Kidney epithelial cell (primary cell): Measurements from ENCODE around the gene UVSSA. TPM values are rescaled to one million over a fixed set of nuclear protein-coding genes. Genes with fewer than 3 reads are reported as not detected.

ENCODE experiments used
- DNase-seq: peaks from one replicate; pipeline ENCODE4 v3.0.0-alpha.2; 2010; ENCODE audit warnings: low read depth
- H3K27me3 ChIP-seq: 2 replicates; pipeline ENCODE4 v1.6.0; 2011; ENCODE audit warnings: low read length; ENCODE audit not compliant: control insufficient read depth, insufficient read depth
- H3K36me3 ChIP-seq: 2 replicates; pipeline ENCODE4 v1.5.1; 2011; ENCODE audit warnings: low read length; ENCODE audit not compliant: control insufficient read depth, insufficient read depth
- H3K4me3 ChIP-seq: 2 replicates; pipeline ENCODE4 v1.5.1; 2011; ENCODE audit warnings: low read depth, mild to moderate bottlenecking, control low read depth, low read length
- total RNA-seq: library from RNA; depleted of rRNA; stranded (reverse); fragments of >200 nt; gene quantifications from 2 replicates; pipeline ENCODE4 v1.2.3, GENCODE V29; 2015
- TF ChIP-seq, protein P1 (sequence below): IDR thresholded peaks from 2 replicates; pipeline ENCODE4 v1.5.1; 2011; ENCODE audit warnings: mild to moderate bottlenecking, moderate library complexity, low read length, control low read depth, inconsistent platforms; ENCODE audit not compliant: insufficient read depth, poor library complexity, severe bottlenecking

Gene UVSSA
- total RNA-seq, 1 donor from 2014 or later: 13.0 TPM

DNA sequence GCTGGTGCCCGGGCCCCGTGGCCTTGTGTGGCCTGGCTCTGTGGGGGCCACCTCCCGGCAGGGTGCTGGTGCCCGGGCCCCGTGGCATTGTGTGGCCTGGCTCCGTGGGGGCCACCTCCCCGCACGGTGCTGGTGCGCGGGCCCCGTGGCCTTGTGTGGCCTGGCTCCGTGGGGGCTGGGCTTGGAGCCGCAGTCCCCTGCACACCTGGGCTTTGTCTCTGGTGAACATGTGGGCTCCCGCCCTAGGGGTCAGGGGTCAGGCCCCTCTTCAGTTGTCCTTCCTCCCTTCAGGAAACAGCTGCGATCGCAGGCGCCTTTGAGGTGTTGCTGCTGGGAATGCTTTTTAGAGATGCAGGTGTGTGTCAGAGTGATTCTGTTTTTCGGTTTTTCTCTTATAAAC lies 17.2 kb downstream of the UVSSA start:
- no peaks in the 10 kb centered on the region for H3K27me3 ChIP-seq
- no peaks in the 10 kb centered on the region for H3K36me3 ChIP-seq
- DNase-seq: no peak
- TF ChIP-seq, protein P1, sequence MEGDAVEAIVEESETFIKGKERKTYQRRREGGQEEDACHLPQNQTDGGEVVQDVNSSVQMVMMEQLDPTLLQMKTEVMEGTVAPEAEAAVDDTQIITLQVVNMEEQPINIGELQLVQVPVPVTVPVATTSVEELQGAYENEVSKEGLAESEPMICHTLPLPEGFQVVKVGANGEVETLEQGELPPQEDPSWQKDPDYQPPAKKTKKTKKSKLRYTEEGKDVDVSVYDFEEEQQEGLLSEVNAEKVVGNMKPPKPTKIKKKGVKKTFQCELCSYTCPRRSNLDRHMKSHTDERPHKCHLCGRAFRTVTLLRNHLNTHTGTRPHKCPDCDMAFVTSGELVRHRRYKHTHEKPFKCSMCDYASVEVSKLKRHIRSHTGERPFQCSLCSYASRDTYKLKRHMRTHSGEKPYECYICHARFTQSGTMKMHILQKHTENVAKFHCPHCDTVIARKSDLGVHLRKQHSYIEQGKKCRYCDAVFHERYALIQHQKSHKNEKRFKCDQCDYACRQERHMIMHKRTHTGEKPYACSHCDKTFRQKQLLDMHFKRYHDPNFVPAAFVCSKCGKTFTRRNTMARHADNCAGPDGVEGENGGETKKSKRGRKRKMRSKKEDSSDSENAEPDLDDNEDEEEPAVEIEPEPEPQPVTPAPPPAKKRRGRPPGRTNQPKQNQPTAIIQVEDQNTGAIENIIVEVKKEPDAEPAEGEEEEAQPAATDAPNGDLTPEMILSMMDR: no peak
- no peak overlapping the region for H3K4me3 ChIP-seq

DNA sequence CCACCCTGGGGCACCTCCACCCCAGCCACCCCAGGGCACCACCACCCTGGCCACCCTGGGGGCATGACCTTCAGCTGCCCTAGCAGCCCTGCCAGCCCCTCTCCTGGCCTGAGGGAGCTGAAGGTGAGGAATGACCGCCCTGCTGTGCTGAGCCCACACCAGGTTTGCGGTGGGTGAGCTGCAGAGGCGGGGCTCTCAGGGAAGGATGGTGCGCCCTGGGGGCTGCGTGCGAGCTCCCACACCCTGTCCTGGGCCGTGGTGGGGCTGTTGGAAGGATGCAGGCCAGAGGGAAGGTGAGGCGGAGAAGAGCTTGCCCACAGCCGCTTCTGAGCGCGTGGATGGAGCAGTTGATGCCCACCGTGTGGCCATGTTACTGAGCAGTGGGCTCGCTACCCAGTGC lies 17.7 kb downstream of the UVSSA start:
- no peaks in the 10 kb centered on the region for H3K27me3 ChIP-seq
- H3K36me3 ChIP-seq: no peaks in the 10 kb centered on the region
- TF ChIP-seq, protein P1: no peak
- no peak for DNase-seq
- H3K4me3 ChIP-seq: no peak overlapping the region

DNA sequence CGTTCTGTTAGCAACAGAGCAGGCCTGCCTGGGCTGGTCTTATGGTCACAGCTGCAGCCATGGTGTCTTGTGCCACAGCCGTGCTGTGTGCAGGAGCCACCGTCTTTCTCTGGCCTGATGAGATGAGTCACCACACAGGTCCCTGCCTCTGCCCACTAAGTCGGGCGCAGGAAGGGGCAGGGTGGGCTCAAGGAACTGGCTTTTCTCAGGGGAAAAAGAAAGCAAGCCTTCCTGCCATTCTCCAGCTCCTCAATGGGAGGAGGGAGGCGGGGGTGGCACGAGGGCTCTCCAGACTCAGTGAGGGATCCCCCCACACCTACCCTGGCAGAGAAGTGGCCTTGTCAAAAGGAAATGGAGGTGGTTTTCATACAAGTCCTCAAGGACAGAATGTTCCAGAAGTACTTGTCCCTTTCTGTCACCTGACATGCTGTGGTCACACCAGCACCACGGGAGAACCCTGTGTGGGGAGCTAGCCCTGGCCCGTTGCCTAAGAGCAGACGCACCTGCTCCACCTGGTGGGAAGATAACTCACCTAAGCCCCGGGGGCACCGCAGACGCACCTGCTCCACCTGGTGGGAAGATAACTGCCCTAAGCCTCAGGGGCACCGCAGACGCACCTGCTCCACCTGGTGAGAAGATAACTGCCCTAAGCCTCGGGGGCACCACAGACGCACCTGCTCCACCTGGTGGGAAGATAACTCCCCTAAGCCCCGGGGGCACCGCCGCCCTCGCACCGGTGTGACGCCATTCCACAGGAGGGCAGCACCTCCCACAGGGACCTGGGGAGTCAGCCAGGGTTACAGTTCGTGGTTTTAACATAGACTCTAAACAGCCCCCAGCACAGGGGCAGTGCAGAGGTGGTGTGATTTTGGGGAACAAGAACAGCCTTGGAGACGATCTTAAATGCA lies 18.5 kb downstream of the UVSSA start:
- no peak for DNase-seq
- TF ChIP-seq, protein P1: no peak
- H3K36me3 ChIP-seq: no peaks in the 10 kb centered on the region

DNA sequence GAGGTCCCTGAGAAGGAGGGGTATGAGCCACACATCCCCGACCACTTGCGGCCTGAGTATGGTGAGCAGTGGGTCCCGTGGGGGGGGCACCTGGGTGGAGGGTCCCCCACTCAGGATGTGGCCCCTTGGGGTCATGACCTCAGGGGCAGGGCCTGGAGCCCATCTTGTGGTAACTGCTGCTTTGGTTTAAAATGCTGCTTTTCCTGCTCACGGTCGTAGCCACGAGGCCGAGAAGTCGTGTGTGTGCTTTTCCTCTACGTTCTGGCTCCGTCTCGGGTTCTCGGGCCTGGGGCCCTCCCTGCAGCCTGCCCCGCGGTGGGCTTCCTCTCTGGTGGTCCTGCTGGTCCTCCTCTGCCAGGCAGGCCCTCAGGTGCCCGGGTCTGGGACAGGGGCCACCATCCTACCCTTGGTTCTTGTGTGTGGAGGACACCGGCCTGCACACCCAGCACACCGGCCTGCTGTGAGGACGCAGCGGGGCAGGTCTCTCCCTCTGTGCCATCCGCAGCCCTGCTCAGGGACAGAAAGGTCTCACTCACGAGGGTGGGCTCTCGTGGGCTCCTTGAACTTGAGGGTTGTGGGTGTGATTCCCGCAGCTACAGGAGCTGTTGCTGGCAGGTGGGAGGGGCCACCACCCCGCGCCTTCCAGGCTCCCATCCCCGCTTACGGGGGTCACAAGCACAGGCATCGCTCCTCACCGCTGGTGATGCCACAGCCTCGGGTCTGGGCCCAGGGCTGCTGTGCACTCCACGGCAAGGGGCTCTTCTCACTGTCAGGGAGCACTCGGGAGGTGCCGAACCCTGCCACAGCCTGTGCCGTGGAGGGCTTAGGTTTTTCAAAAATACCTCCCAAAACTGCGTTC lies 19.6 kb downstream of the UVSSA start:
- TF ChIP-seq, protein P1: no peak
- Histone ChIP-seq H3K36me3 (no peaks in the 10 kb centered on the region), H3K4me3 (no peak overlapping the region), H3K27me3 (no peaks in the 10 kb centered on the region)
- no peak for DNase-seq

More for the DNA sequence above, 18.5 kb downstream of the UVSSA start:
- H3K27me3 ChIP-seq: no peaks in the 10 kb centered on the region
- no peak overlapping the region for H3K4me3 ChIP-seq

DNA sequence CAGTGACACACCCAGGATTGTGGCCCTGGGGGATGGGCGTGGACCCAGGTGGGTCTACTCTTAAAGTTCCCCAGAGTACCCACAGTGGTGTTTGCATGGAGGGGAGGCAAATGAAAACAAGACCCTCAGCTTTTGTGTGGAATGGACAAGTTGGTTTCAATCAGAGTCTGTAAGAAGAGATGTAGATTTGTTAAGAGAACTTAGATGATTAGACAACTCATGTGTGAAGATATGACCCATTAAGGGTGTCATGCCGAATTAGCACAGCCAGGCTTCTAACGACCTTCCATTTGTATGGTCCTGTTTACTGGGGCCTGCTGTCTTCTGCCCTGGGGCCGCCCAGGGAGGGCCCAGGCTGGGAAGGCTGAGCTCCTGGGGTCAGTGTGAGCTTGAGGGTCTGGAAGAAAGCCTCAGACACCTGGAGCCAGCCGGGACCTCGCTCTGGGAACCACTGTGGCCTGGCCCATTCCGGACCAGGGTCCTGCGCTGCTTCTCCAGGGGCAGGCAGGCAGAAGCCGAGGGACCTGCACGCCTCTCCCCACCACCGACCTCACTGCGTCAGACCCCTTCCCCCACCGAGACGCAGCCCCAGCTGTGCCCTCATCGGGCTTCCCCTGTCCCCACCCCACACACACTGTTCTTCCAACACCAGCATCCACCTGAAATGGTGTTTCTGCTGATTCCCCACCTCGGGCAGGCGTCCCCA lies 20.4 kb downstream of the UVSSA start:
- TF ChIP-seq, protein P1: no peak
- no peaks in the 10 kb centered on the region for H3K36me3 ChIP-seq
- H3K27me3 ChIP-seq: no peaks in the 10 kb centered on the region
- no peak overlapping the region for H3K4me3 ChIP-seq
- no peak for DNase-seq
